NOMO-1 treated with DMSO at 0.1 percent for 48 hours (cell line): ENCODE results near the gene HSPB3.
"Not testable (repeated sequence)": the region's sequence is repeated elsewhere in the genome, so short reads cannot be mapped to it uniquely, and the experiment has no call there.

Experiments used
- DNase-seq: peaks from one replicate; lab custom pipeline; 2025; ENCODE audit not compliant: unreplicated experiment; lab: John Stamatoyannopoulos, UW

The HSPB3 gene, protein sequence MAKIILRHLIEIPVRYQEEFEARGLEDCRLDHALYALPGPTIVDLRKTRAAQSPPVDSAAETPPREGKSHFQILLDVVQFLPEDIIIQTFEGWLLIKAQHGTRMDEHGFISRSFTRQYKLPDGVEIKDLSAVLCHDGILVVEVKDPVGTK

DNA sequence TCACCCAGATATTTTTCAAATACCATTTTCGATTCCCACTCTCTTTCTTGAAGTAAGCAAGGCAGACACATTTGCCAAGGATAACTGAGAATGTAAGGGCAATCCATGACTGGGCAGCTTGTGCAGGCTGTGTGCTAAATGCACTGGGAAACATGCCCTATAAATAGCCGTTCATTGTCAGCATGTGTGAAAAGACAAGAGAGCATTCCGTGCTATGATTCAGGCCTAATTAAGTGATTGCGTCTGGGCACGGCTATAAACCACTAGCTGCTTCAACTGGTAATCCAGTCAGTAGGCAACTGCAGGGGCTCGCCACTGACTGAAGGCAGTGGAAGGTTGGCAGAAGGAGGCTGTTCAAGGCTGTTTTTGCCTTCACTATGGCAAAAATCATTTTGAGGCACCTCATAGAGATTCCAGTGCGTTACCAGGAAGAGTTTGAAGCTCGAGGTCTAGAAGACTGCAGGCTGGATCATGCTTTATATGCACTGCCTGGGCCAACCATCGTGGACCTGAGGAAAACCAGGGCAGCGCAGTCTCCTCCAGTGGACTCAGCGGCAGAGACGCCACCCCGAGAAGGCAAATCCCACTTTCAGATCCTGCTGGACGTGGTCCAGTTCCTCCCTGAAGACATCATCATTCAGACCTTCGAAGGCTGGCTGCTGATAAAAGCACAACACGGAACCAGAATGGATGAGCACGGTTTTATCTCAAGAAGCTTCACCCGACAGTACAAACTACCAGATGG lies at the start of gene HSPB3:
Gene HSPB3 (plus strand): TSS at position 287 of the 745 bp plus-strand sequence. CDS start 91 bp downstream, at position 378.
- peak; percentile 2 for DNase-seq

DNA sequence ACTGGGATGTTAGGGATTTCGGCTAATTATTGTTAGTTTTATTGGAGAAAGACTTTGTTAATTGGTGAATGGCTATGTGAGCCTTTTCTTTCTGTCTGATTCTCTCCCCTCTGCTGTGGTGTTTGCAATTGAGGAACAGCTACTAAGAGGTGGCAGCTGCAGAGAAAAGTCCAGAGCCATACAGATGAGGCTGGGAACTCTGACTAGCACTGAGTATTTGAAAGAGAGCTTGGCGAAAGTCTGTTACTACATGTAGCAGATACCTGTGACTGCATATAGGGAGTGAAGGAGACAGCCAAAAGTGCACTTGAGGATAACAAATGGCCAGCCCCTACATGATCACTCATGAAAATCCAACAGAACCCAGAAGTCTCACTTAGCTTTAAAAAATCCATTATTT lies 44.3 kb upstream of the HSPB3 start:
- no peak for DNase-seq

DNA sequence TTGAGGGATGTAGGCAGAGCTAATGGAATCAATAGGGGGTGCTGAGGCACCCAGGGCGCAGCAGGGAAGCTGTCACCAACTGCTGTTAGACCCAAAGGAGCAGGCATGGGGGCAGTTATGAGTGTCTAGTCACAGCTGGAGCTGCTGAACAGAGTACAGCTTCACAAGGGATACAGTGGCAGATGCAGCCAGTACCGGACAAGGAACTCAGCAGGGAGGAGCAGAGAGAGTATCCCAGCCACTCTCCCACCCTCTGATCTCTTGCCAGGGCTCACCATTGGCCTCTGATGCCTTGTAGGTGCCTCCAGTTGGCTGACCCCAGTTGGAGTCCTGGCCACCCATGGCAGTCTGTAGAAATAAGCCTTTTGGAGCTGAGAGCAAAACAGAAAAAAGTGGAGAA lies 42.6 kb upstream of the HSPB3 start:
- DNase-seq: no peak

DNA sequence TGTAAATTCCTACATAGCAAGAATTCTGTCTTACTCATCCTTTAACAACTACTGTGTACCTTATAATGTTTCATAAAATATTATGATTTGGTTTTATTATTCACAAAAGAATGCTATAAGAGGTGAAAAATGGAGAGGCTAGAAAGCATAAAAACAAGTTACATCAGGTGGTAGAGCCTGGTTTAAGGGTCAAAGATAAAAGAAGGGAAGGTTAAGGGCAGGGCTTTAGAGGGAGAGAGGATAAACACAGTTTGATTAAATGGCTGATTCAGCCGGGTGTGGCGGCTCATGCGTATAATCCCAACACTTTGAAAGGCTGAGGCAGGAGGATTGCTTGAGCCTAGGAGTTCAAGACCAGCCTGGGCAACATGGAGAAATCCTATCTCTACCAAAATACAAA lies 40.4 kb upstream of the HSPB3 start:
- no peak for DNase-seq

DNA sequence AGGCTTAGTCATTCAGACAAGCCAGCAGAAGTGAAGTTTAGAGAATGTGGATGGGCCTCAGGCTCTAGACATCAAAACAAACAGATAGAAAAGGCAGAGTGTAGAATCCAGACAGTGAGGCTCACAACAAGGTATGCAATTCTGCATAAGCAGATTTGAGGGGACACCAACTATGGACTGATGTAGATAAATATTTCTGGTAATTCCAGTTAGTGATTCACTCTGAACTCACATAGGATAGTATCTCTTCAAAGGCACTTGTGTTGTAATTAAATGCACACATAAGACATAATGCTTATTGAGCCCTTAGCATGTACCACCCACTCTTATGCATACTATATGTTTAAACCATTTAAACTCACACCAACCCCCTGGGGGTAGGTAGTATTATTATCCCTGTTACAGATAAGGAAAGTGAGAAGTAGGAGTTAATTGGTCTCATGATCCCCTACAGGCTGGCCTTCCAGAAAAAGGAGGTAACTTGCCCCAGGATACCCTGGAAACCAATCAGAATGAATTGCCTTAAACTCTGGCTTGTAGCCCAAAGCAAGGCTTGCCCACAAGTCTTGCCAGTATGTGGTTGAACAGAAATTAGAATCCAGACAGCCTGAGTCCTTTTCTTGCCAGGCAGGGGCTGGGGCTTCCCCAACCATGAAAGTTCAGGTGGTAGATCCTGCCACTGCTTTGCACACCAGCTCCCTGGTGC lies 39.5 kb upstream of the HSPB3 start:
- DNase-seq: no peak

DNA sequence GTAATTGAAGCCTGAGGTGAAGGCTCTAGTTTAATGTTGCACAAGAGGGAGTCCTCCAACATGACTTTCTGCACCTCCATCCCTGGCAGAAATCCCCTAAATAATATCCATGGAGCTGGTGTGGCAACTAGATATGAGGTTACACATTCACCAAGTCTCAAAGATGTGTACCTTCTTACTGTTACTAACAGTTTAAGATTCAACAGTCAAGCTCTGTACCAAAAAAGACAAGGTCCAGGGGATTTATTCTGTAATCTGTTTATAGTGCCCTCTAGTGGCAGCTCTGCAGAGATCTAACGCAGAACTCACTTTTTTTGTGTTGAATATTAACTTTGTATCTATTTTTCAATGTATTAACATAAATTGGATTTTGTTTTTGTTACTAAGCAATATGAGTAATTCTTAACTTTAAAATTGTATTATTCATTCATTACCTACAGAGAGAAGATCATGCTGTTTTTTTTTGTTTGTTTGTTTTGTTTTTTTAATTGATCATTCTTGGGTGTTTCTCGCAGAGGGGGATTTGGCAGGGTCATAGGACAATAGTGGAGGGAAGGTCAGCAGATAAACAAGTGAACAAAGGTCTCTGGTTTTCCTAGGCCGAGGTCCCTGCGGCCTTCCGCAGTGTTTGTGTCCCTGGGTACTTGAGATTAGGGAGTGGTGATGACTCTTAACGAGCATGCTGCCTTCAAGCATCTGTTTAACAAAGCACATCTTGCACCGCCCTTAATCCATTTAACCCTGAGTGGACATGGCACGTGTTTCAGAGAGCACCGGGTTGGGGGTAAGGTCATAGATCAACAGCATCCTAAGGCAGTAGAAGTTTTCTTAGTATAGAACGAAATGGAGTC lies 35.7 kb upstream of the HSPB3 start:
- DNase-seq: peak; percentile 41

DNA sequence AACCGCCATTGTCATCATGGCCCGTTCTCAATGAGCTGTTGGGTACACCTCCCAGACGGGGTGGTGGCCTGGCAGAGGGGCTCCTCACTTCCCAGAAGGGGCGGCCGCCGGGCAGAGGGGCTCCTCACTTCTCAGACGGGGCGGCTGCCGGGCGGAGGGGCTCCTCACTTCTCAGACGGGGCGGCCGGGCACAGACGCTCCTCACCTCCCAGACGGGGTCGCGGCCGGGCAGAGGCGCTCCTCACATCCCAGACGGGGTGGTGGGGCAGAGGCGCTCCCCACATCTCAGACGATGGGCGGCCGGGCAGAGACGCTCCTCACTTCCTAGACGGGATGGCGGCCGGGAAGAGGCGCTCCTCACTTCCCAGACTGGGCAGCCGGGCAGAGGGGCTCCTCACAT lies 35.0 kb upstream of the HSPB3 start:
- DNase-seq: not testable (repeated sequence)

DNA sequence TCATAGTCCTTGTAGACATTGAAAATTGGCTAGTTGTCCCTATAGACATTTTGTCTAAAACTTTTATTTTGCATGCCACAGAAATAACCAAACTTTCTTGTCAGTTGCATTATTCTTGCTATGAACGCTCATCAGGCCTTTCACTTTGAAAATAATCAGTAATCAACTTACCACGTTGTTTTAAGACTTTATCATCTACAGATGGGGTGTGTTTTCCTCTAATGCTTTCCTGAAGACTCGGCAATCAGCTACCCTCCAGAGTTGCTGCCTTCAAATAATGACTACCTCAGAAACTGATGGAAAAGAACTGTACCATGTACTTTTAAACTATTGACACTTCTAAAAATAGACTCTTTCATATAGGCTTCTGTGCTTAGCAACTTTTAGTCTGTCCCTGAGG lies 33.5 kb upstream of the HSPB3 start:
- DNase-seq: no peak

DNA sequence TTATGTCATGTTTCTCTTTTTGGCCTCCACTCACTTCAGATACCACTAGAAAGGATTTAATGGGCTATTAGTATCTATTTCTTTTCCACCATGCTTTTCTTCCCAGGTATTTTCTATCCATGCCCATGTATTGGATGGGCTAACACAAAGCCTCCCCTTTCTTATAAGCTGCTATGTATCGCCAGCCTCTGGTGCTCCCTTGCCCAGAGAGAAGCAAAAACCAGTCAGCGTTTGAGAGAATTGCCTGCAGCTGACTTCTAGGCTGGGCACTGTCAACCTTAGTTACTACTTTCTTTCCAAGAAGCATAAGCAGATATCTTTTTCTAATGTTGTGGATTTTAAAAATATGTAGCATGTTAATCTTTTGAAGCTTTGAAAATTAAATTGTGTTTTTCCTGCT lies 30.2 kb upstream of the HSPB3 start:
- DNase-seq: no peak

DNA sequence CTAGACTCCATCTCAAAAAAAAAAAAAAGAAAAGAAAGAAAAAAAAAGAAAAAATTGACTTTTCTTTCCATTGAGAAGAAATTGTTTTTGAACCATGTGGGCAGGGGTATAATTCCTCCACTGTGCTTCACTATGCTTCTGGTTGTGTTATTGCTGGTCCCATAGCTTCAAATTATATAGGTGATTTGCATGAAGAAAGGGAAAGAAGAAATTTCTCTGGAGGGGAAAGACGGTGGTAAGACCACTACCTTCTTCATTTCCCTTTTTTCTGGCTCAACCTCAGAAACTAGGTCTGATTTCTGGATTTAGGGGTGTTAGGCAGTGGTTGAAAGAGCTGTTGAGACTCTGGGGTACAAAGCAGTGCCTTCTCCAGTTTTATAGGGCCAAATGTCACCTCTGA lies 29.3 kb upstream of the HSPB3 start:
- DNase-seq: no peak

DNA sequence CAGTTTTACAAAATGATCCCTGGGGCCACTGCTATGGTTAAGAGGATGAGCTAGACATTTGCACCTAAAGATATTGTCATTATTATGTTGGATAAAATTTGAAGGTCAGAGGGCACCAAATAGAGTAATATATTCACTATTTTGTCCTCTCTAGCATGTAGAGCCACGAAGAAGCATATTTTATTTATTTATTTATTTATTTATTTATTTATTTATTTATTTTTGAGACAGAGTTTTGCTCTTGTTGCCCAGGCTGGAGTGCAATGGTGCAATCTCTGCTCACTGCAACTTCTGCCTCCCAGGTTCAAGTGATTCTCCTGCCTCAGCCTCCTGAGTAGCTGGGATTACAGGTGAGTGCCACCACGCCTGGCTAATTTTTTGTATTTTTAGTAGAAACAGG lies 20.8 kb upstream of the HSPB3 start:
- DNase-seq: not testable (repeated sequence)

DNA sequence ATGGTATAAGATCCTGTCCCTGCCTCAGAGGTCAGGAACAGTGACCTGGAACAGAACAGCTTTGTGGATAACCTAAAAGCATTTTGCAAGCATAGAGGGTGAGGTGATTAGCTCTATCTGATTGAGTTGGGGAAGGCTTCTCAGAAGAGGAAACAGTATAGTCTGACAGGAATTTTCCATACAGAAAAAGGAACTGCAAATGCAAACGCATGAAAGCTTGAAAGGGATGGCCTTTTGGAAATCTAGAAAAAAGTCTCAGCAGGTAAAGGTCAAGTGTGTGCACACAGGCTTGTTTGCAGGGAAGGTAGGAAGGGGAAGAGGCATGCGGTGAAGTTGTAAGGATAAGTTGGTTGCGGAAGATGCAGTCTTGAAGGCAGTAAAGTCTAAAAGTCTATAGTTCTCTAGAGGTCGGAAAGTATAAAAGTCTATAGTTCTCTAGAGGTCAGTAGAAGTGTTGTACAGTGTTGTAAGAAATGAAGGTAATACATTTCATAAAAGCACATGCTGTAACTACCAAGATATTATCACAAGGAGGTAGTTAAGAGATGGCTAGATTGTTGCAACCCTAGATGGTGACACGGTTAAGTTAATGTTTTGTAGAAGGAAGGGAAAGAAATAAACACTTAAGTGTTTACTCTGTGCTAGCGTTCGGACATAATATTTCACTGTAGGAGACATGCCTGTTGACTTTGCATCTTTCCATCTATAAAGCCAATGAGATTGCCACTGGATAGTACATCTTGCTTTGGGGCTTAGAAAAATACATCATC lies 16.7 kb upstream of the HSPB3 start:
- DNase-seq: peak; percentile 80

DNA sequence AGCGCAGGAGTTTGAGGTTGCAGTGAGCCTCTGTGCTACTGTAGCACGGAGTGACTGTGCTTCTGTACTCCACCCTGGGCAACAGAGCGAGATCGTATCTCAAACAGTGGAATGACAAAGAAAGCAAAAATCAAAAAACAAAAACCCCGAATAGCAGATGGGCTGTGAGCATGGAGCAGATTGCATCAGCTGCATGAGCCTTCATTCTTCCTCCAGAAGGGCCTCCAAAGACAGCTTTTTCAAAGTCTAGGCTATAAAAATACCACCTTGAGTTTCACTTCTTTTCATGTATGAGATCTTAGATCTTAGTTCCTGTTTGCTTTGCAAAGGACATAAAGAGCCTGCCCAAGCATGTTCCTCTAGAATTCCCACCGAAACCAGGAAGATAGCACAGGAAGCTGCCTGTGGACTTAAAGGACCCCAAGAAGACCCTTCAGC lies 15.0 kb upstream of the HSPB3 start:
- DNase-seq: peak; percentile 91

DNA sequence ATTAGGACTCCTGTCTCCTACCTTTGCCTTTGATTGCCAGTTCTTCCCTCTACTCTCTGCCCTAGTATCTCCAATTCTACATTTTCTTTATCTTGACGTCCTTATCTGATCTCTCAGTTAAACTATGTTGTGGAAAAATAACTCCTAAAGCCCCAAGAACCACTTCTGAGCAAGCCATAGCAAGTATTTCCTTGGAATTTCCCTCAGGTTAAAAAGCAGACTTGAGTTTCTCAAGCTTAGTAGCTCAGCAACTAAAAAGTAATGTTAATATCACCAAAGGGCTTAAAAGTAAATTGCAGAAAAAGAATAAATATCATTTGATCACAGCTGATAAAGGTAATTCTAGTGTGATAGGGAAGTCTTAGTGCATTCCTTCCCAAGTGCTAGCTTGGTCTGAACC lies 13.2 kb upstream of the HSPB3 start:
- DNase-seq: no peak

DNA sequence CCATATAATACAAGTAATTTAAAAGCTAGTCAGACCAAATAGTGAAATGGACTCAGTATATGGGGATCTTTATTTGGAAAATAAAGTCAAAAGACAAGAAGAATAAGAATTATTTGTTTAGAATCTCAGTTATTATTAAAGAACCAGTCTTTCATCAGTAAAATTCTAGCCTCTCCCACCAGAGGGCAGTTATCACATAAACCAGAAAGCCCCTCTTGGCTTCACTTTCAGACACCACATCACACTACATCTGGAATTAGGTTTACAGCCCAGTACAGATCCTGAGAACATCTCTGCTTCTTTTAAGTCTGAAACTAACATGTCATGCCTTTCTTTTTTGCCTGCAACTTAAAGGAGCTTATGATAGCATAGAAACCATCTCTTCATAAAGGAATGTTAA lies 12.2 kb upstream of the HSPB3 start:
- peak; percentile 2 for DNase-seq

DNA sequence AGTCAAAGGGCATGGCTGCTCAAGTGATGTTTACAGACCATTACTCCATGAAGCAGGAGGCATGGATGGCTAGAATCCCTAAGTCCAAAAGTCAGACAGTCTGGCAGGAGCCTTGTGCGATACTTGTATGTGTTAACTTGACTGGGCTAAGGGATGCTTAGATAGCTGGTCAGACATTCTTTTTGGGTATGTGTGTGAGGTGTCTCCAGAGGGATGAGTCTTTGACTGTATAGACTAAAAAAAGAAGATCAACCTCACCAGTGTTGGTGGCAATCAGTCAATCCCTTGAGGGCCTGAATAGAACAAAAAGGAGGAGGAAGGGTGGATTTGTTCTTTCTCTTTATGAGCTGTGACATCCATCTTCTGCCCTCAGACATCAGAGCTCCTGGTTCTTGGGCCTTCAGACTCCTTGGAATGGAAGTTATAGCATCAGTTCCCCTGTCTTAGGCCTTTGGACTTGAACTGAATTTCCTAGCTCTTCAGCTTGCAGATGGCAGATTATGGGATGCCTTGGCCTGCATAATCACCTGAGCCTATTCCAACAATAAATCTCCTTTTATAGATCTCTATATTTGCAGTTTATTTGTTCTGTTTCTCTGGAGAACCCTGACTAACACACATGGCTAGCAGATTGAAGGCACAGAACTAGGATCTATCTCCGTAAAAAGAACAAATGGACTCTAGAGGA lies 9.7 kb upstream of the HSPB3 start:
- no peak for DNase-seq

DNA sequence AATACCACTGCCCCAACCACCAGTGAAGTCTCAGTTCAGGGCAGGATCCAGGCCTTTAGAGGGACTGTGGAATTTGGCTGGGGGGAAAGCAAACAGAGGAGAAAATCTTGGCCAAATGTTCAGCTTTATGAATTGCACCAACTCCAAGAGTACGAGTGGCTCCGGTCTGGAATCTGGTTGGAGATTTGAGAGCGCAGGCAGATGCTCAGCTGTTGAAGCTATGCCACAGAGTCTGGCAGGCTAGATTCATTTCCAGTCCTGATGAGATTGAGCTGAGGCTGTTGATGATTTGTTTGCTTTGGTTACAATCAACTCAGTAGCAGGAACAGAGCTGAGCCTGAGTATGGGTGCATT lies 9.1 kb upstream of the HSPB3 start:
- no peak for DNase-seq

DNA sequence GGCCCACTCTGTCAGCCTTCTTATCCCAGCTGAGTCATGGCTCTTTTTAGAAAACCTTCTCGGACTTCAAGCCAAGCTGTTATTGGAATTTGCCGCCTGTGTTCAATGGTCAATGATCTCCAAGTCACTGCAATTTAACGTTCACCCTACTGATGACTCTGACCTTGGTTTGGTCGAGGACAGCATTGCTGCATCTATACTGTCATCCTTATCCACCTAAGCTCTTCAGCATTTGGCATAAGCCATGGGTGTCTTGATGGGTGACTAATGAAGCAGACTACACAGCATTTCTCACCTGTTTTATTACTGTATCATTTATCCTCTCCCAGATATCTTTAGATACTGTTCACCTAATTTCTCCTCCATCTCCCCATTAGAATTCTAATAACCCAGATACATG lies 5.6 kb upstream of the HSPB3 start:
- no peak for DNase-seq

DNA sequence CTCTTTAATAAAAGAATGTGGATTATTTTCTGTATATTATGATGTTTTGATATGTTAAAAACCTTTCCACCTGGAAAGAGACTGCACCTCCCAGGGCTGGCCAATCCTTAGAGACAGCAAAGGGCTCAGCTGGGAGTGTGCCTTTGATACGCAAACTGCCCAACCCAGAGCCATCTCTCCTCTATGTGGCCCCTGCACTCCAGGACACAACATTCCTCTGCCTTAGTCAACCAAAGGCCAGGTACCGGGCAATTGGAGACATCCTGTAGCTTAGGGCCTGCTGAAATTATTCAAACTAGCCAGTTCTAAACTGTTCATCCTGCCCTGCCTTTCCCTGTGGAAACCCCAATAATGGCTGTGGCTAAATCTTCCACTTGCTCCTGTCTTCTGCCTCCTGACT lies 5.0 kb upstream of the HSPB3 start:
- DNase-seq: no peak

DNA sequence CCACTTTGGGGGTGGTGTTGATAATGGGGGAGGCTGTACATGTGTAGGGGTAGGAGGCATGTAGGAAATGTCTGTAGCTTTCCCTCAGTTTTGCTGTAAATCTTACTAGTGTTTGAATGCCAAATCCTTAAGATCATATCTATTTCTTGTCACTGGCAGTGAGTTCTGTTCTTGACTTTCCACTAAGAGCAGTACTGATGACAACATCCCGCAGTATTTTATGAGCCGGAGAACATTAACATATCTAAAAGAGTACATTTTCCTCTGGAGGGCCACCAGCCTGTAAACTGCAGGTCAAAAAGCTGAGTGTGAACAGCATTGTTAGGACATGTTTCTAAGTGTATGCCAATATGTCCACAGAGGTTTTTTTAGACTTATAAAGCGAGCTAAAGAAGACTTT lies 2.5 kb upstream of the HSPB3 start:
- DNase-seq: no peak
